Measurements from ENCODE around the gene PCID2.

DNA sequence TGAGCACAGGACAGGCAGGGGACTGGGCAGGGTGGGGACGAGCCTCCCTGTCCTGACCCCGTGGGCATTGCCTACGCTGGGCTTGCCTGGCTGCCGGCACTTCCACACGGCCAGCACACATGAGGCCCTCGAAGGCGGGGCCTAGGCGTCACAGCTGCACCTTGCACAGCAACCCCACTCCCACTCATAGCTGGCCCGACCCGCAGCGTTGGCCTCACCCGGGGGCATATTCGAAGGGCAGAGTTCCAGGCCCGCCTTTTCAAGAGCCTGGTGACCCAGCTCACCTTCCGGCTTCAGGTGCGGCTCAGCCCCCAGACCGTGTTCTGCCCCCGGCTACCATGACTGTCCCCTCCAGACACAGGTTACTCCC, 66.9 kb downstream of the PCID2 start:
- no peak for TF ChIP-seq POLR2A (IDR thresholded peaks at IDR 0.05)
- TF ChIP-seq, protein P1, sequence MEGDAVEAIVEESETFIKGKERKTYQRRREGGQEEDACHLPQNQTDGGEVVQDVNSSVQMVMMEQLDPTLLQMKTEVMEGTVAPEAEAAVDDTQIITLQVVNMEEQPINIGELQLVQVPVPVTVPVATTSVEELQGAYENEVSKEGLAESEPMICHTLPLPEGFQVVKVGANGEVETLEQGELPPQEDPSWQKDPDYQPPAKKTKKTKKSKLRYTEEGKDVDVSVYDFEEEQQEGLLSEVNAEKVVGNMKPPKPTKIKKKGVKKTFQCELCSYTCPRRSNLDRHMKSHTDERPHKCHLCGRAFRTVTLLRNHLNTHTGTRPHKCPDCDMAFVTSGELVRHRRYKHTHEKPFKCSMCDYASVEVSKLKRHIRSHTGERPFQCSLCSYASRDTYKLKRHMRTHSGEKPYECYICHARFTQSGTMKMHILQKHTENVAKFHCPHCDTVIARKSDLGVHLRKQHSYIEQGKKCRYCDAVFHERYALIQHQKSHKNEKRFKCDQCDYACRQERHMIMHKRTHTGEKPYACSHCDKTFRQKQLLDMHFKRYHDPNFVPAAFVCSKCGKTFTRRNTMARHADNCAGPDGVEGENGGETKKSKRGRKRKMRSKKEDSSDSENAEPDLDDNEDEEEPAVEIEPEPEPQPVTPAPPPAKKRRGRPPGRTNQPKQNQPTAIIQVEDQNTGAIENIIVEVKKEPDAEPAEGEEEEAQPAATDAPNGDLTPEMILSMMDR (IDR thresholded peaks at IDR 0.05), result no peak

Data from heart left ventricle (tissue), 13 donors.